Subcutaneous abdominal adipose tissue (tissue), 5 donors: ENCODE results near the gene SEL1L2.

Experiments used
- H3K27ac ChIP-seq: one replicate; pipeline ENCODE4 v1.7.0; 2013; ENCODE audit warnings: low read depth, mild to moderate bottlenecking, inconsistent platforms, low read length, moderate library complexity
- H3K27me3 ChIP-seq, 5 donors: one replicate each; pipeline ENCODE4 v1.7.0; 2013; ENCODE audit warnings: low read length in 5 of 5, inconsistent platforms in 1 of 5; ENCODE audit not compliant: control insufficient read depth in 5 of 5, insufficient read depth in 4 of 5
- H3K36me3 ChIP-seq, 5 donors: one replicate each; pipeline ENCODE4 v1.7.0; 2013; ENCODE audit warnings: low read length in 5 of 5; ENCODE audit not compliant: control insufficient read depth in 5 of 5, insufficient read depth in 5 of 5
- H3K4me1 ChIP-seq, 5 donors: one replicate each; pipeline ENCODE4 v1.7.0; 2013; ENCODE audit warnings: low read length in 5 of 5, mild to moderate bottlenecking in 3 of 5, moderate library complexity in 1 of 5; ENCODE audit not compliant: control insufficient read depth in 5 of 5, insufficient read depth in 5 of 5
- H3K4me3 ChIP-seq, 5 donors: one replicate each; pipeline ENCODE4 v1.7.0; 2013; ENCODE audit warnings: low read length in 5 of 5, low read depth in 1 of 5
- H3K9ac ChIP-seq, 5 donors: one replicate each; pipeline ENCODE4 v1.7.0; 2013; ENCODE audit warnings: low read length in 5 of 5, mild to moderate bottlenecking in 4 of 5, moderate library complexity in 3 of 5
- H3K9me3 ChIP-seq, 5 donors: one replicate each; pipeline ENCODE4 v1.7.0; 2013; ENCODE audit warnings: low read length in 5 of 5; ENCODE audit not compliant: control insufficient read depth in 5 of 5
- donor health status: healthy.
- donor health status: healthy.
- donor health status: healthy.
- donor health status: healthy.
- donor health status: healthy.

Gene SEL1L2

GRCh38 chr20:13813910-13814309 is 176.5 kb downstream of the SEL1L2 start:
- Histone ChIP-seq H3K27ac (no peak overlapping the region), H3K4me3 (no peak overlapping the region), H3K36me3 (peaks cover 56 to 90% (median 84%) of the 10 kb centered on the region in 5 donors), H3K9me3 (no peaks in the 10 kb centered on the region), H3K27me3 (no peaks in the 10 kb centered on the region), H3K9ac (peak overlapping the region in 1 of 5 donors; percentile 33), H3K4me1 (peaks cover 0 to 32% (median 8%) of the 10 kb centered on the region in 5 donors)

GRCh38 chr20:13810446-13810845 is 180.0 kb downstream of the SEL1L2 start:
- H3K27me3 ChIP-seq: no peaks in the 10 kb centered on the region
- peaks cover 47 to 87% (median 64%) of the 10 kb centered on the region in 5 donors for H3K36me3 ChIP-seq
- peaks cover 0 to 32% (median 8%) of the 10 kb centered on the region in 5 donors for H3K4me1 ChIP-seq
- no peaks in the 10 kb centered on the region for H3K9me3 ChIP-seq
- no peak overlapping the region for H3K4me3 ChIP-seq
- no peak overlapping the region for H3K9ac ChIP-seq
- no peak overlapping the region for H3K27ac ChIP-seq

GRCh38 chr20:13809855-13810254 is 180.6 kb downstream of the SEL1L2 start:
- H3K9me3 ChIP-seq: no peaks in the 10 kb centered on the region
- no peak overlapping the region for H3K27ac ChIP-seq
- peaks cover 43 to 84% (median 59%) of the 10 kb centered on the region in 5 donors for H3K36me3 ChIP-seq
- no peak overlapping the region for H3K9ac ChIP-seq
- peaks cover 0 to 28% (median 8%) of the 10 kb centered on the region in 5 donors for H3K4me1 ChIP-seq
- H3K27me3 ChIP-seq: no peaks in the 10 kb centered on the region
- no peak overlapping the region for H3K4me3 ChIP-seq

- no peak overlapping the region for H3K27ac ChIP-seq
Measured at GRCh38 chr20:13809373-13809772, 181.0 kb downstream of the SEL1L2 start.

GRCh38 chr20:13800728-13801134 is 189.7 kb downstream of the SEL1L2 start:
- H3K4me3 ChIP-seq: no peak overlapping the region
- no peaks in the 10 kb centered on the region for H3K27me3 ChIP-seq
- no peaks in the 10 kb centered on the region for H3K9me3 ChIP-seq
- H3K36me3 ChIP-seq: peaks cover 38 to 69% (median 49%) of the 10 kb centered on the region in 5 donors
- H3K4me1 ChIP-seq: peaks cover 0 to 27% (median 8%) of the 10 kb centered on the region in 5 donors
- H3K9ac ChIP-seq: peak overlapping the region in 1 of 5 donors; percentile 12
- H3K27ac ChIP-seq: peak overlapping the region; percentile 35

More at GRCh38 chr20:13809373-13809772, 181.0 kb downstream of the SEL1L2 start:
- H3K36me3 ChIP-seq: peaks cover 46 to 84% (median 59%) of the 10 kb centered on the region in 5 donors
- H3K9ac ChIP-seq: no peak overlapping the region
- peaks cover 0 to 23% (median 8%) of the 10 kb centered on the region in 5 donors for H3K4me1 ChIP-seq
- H3K4me3 ChIP-seq: no peak overlapping the region
- H3K9me3 ChIP-seq: no peaks in the 10 kb centered on the region
- no peaks in the 10 kb centered on the region for H3K27me3 ChIP-seq

- Histone ChIP-seq H3K4me1 (peaks cover 0 to 27% (median 8%) of the 10 kb centered on the region in 5 donors), H3K4me3 (no peak overlapping the region), H3K27me3 (no peaks in the 10 kb centered on the region), H3K9me3 (no peaks in the 10 kb centered on the region), H3K9ac (no peak overlapping the region), H3K36me3 (peaks cover 45 to 75% (median 56%) of the 10 kb centered on the region in 5 donors), H3K27ac (peak overlapping the region; percentile 35)
Measured at GRCh38 chr20:13799974-13800373, 190.4 kb downstream of the SEL1L2 start.
